ENCODE data around the gene SLC6A7.
"Not testable (repeated sequence)": the region's sequence is repeated elsewhere in the genome, so short reads cannot be mapped to it uniquely, and the experiment has no call there.

SLC6A7 gene

DNA sequence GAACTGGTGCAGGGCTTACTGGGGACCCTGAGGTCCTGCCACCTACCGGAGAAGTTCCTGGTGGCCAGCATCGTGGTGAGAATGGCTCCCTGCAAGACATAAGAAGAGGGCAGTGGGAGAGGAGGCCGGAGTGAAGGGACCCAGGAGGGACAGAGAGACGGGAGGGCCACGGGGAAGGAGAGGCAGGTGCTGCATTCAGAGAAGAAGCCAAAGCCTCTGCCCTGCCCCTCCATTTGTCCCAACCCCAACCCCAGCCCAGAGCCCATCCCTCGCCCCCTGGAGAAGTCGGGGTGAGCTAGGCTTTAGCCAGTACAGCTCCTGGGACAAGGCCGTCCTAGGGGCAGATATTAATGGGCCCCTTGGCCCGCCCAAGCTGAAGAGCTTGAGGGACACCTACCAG is 57.9 kb downstream of the SLC6A7 start:
- DNase-seq (ENCODE audit: extremely low read depth, low read depth): no peak
- TF ChIP-seq, protein P1, sequence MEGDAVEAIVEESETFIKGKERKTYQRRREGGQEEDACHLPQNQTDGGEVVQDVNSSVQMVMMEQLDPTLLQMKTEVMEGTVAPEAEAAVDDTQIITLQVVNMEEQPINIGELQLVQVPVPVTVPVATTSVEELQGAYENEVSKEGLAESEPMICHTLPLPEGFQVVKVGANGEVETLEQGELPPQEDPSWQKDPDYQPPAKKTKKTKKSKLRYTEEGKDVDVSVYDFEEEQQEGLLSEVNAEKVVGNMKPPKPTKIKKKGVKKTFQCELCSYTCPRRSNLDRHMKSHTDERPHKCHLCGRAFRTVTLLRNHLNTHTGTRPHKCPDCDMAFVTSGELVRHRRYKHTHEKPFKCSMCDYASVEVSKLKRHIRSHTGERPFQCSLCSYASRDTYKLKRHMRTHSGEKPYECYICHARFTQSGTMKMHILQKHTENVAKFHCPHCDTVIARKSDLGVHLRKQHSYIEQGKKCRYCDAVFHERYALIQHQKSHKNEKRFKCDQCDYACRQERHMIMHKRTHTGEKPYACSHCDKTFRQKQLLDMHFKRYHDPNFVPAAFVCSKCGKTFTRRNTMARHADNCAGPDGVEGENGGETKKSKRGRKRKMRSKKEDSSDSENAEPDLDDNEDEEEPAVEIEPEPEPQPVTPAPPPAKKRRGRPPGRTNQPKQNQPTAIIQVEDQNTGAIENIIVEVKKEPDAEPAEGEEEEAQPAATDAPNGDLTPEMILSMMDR (IDR thresholded peaks at IDR 0.05; ENCODE audit: low read depth, low read length): no peak

DNA sequence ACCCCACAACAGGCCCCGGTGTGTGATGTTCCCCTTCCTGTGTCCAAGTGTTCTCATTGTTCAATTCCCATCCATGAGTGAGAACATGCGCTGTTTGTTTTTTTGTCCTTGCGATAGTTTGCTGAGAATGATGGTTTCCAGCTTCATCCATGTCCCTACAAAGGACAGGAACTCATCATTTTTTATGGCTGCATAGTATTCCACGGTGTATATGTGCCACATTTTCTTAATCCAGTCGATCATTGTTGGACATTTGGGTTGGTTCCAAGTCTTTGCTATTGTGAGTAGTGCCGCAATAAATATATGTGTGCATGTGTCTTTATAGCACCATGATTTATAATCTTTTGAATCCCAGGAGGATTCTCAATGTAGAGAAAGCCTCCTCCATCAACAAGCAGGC is 58.6 kb downstream of the SLC6A7 start:
- not testable (repeated sequence) for DNase-seq (ENCODE audit: extremely low read depth, low read depth)

DNA sequence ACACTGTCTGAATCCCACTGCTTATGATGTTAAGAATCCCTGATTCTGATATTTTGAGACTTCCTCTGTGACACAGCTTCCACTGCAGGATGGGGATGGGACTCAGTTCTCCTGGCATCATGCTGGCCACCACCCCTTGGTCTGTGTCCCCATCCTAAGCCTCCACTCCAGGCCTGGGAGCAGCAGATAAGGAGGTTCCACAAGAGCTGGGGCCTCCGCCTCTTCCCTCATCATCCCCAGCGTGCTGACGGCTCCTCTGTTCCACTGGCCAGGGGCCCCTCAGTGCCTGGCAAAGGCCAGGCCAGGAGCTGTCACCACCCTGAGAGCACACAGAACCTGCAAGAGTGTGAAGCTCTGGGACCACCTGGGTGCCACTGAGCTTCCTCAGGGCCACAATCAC is 59.1 kb downstream of the SLC6A7 start:
- TF ChIP-seq, protein P1 (IDR thresholded peaks at IDR 0.05; ENCODE audit: low read depth, low read length): no peak
- no peak for DNase-seq (ENCODE audit: extremely low read depth, low read depth)

DNA sequence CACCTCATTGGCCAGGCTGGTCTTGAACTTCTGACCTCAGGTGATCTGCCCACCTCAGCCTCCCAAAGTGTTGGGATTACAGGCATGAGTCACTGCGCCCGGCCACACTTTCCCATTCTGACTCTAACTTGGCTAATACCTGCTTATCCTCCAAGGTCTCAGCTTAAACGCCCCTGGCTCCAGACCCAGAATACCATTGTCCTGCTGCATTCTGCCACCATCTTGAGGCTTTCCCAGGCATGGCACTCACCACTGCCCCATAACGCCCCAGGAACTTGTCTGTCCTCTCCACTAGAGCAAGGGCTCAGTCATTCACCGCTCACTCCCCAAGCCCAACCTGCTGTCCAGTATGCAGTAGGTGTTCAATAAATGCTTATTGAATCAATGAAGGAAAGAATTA is 59.9 kb downstream of the SLC6A7 start:
- TF ChIP-seq, protein P1 (IDR thresholded peaks at IDR 0.05; ENCODE audit: low read depth, low read length): no peak
- DNase-seq (ENCODE audit: extremely low read depth, low read depth): no peak

DNA sequence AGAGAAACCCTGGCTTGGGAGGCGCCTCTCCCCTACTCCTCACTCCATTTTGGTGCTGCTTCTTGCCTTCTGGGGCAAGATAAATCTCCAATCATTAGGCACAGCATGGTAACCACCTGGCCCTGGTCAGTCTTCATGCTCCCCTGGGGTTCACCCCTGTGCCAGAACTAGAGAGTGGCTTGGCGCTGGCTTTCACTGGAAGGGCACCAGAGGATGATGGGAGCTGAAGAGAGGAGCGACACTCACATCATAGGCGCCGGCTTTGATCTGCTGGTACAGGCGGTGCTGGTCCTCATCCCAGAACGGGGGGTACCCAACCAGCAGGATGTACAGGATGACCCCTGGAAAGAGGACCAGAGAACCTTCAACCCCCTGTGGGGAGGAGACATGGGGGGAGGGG is 61.6 kb downstream of the SLC6A7 start:
- DNase-seq (ENCODE audit: extremely low read depth, low read depth): no peak
- TF ChIP-seq, protein P1 (IDR thresholded peaks at IDR 0.05; ENCODE audit: low read depth, low read length): no peak

DNA sequence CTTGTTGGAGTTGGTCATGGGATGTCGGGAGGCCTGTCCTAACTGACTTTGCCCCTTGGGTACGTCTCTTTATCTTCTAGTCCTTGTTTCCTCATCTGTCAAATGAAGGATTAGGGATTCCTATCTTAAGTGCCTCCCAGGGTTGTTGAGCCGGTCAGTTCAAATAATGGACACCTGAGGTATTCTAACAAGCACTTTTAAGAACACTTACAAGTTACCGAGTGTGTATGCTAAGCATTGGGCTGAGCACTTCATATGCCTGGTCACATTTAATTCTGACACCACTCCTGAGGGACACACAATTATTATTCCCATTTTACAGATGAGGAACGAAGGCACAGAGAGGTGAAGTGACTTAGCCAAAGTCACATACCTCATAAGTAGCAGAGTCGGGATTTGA is 62.6 kb downstream of the SLC6A7 start:
- no peak for DNase-seq (ENCODE audit: extremely low read depth, low read depth)
- TF ChIP-seq, protein P1 (IDR thresholded peaks at IDR 0.05; ENCODE audit: low read depth, low read length): no peak

DNA sequence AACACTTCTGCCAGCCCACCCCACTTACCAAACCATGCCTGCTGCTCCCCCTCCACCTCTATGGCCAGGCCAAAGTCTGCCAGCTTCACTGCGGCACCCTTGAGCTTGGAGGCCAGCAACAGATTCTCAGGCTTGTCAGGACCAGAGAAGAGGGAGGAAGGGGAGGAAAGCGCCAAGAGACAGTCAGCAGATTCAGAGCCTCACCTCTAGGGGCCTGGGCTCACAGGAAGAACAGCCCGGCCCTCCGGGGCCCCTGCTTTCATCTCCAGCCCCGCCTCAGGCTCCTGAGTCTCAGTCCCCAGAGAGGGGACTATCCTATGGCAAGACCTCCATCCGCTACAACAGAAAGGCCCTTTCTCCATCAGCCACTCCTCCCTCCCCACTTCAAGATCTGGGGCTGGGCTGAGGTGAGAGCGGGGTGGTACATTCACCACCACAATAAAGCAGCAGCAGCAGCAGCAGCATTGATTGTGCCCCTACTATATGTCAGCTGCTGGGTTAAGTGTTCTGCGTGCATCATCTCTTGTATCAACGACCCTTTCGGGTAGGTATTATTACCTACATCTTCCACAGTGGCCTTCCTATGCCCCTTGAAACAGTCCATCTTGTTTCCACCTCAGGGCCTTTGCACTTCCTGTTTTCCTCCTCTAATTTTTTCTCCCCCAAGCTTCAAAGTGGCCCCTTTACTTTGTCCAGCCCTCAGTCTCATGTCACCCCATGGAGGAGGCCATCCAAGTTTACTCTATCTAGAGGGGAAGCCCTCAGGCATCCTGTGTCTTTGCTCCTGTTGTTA is 63.8 kb downstream of the SLC6A7 start:
- no peak for DNase-seq (ENCODE audit: extremely low read depth, low read depth)
- TF ChIP-seq, protein P1 (IDR thresholded peaks at IDR 0.05; ENCODE audit: low read depth, low read length): no peak

DNA sequence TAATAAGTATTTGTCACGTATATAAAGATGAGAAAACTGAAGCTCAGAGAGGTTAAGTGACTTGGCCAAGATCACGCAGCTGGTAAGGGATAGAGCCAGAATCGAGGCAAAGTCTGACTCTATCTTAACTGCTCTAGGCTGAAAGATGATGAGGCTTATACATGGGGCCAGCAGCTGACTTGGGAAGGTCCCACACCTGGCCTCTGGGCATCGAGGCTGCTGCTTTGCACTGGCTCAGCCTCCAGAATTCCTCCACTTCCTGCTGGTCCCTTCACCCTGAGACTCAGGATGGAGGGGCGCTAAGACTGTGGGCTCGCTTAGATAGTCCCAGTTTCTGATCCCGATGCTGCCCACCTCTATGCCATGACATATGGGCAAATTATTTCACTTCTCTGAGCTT is 64.5 kb downstream of the SLC6A7 start:
- TF ChIP-seq, protein P1 (IDR thresholded peaks at IDR 0.05; ENCODE audit: low read depth, low read length): no peak
- DNase-seq (ENCODE audit: extremely low read depth, low read depth): no peak

Data from AG09319 (cell line).